PC-3 (cell line): ENCODE data around the gene NUP43. TPM values are rescaled to one million over a fixed set of nuclear protein-coding genes. Genes with fewer than 3 reads are reported as not detected.

ENCODE experiments used
- ATAC-seq: fragments of 200-7000 bp; cut with Tn5 transposase; 2 replicates; pipeline ENCODE4 v1.9.1; 2020; ENCODE audit warnings: mild to moderate bottlenecking, moderate library complexity
- BruUV-seq: library from RNA; stranded (reverse); fragments of 400-500 nt; replicated peaks from 2 replicates; lab custom pipeline; 2021; lab: Mats Ljungman, UMichigan
- CTCF ChIA-PET: fragments of 300-600 bp; sonication (Branson Sonifier 250); formaldehyde crosslinking; loops from one replicate; lab custom pipeline; 2022; ENCODE audit warnings: antibody characterized with exemption; lab: Charles Lee
- POLR2A ChIA-PET: fragments of 300-600 bp; sonication (Branson Sonifier 250); formaldehyde crosslinking; loops from one replicate; lab custom pipeline; 2022; ENCODE audit warnings: antibody characterized with exemption; ENCODE audit not compliant: unreplicated experiment; lab: Charles Lee
- DNase-seq: peaks from one replicate; pipeline ENCODE4 v3.0.0-alpha.2; 2015
- H2AFZ ChIP-seq: fragments of 300-600 bp; sonication (generic); 2 replicates; pipeline ENCODE4 v1.6.0; 2016; ENCODE audit warnings: antibody characterized with exemption, low read length
- H3F3A ChIP-seq: fragments of 300-600 bp; sonication (generic); one replicate; pipeline ENCODE4 v1.6.0; 2017; ENCODE audit warnings: antibody characterized with exemption, low read length, control low read depth, mild to moderate bottlenecking; ENCODE audit not compliant: unreplicated experiment
- H3K27ac ChIP-seq: fragments of 300-600 bp; sonication (generic); 2 replicates; pipeline ENCODE4 v1.5.1; 2016; ENCODE audit warnings: mild to moderate bottlenecking, low read length
- H3K27me3 ChIP-seq: fragments of 300-600 bp; sonication (generic); 2 replicates; pipeline ENCODE4 v1.6.1; 2016; ENCODE audit warnings: low read length, mixed read lengths
- H3K36me3 ChIP-seq: fragments of 300-600 bp; sonication (generic); 2 replicates; pipeline ENCODE4 v1.6.1; 2016; ENCODE audit warnings: low read depth, mixed run types, low read length, mixed read lengths
- H3K4me1 ChIP-seq: fragments of 300-600 bp; sonication (generic); 2 replicates; pipeline ENCODE4 v1.5.1; 2016; ENCODE audit warnings: low read length; ENCODE audit not compliant: insufficient read depth
- H3K4me2 ChIP-seq: fragments of 300-600 bp; sonication (generic); 2 replicates; pipeline ENCODE4 v1.6.0; 2016; ENCODE audit warnings: low read length
- H3K4me3 ChIP-seq: fragments of 300-600 bp; sonication (generic); 2 replicates; pipeline ENCODE4 v1.5.1; 2016; ENCODE audit warnings: mild to moderate bottlenecking, low read length, mixed read lengths
- H3K79me2 ChIP-seq: fragments of 300-600 bp; sonication (generic); 2 replicates; pipeline ENCODE4 v1.6.1; 2017; ENCODE audit warnings: low read length, mixed read lengths
- H3K9ac ChIP-seq: fragments of 300-600 bp; sonication (generic); 2 replicates; pipeline ENCODE4 v1.6.0; 2016; ENCODE audit warnings: mild to moderate bottlenecking, low read length
- H3K9me2 ChIP-seq: fragments of 300-600 bp; sonication (generic); replicated peaks from 2 replicates; pipeline ENCODE4 v1.6.1; 2016; ENCODE audit warnings: mixed run types, low read length, mixed read lengths
- H3K9me3 ChIP-seq: fragments of 300-600 bp; sonication (generic); 2 replicates; pipeline ENCODE4 v1.6.1; 2016; ENCODE audit warnings: low read length, mixed read lengths
- H4K20me1 ChIP-seq: fragments of 300-600 bp; sonication (generic); 2 replicates; pipeline ENCODE4 v1.6.1; 2016; ENCODE audit warnings: low read length, mixed read lengths
- CTCF ChIP-seq: fragments of 300-600 bp; sonication (generic); conservative IDR thresholded peaks from 2 replicates; pipeline ENCODE4 v1.5.1; 2017; ENCODE audit warnings: antibody characterized with exemption, low read depth, mild to moderate bottlenecking, low read length
- EZH2 ChIP-seq: fragments of 300-600 bp; sonication (generic); IDR thresholded peaks from one replicate; pipeline ENCODE4 v1.6.1; 2017; ENCODE audit warnings: antibody characterized with exemption, mild to moderate bottlenecking, low read length; ENCODE audit not compliant: unreplicated experiment
- EZH2phosphoT487 ChIP-seq: fragments of 300-600 bp; sonication (generic); IDR thresholded peaks from 2 replicates; pipeline ENCODE4 v1.6.1; 2018; ENCODE audit warnings: mild to moderate bottlenecking, antibody characterized with exemption, low read length, borderline replicate concordance
- intact Hi-C: fragments of 100-400 bp; cut with micrococcal nuclease; formaldehyde crosslinking; loops from 2 replicates; pipeline ENCODE4 v1.9.0; 2023
- total RNA-seq: library from RNA; depleted of rRNA; stranded (reverse); fragments of >200 nt; gene quantifications from 2 replicates; pipeline ENCODE4 v1.2.3, GENCODE V29; 2014; rRNA removed

The NUP43 gene
- total RNA-seq, 1 experiment from 2014 or later: 25.5 TPM

- DNase-seq: no peak
- no peak for TF ChIP-seq EZH2phosphoT487
- TF ChIP-seq EZH2: no peak
- TF ChIP-seq CTCF: no peak
- no peaks in the 10 kb centered on the region for H4K20me1 ChIP-seq
- no peaks in the 10 kb centered on the region for H3K9me2 ChIP-seq
- H3K27me3 ChIP-seq: no peaks in the 10 kb centered on the region
- H3K79me2 ChIP-seq: 0 out of 2 replicates have a peak, but pooled peaks cover 4% of the 10 kb centered on the region
- H3K9me3 ChIP-seq: no peaks in the 10 kb centered on the region
- ChIA-PET POLR2A (no interaction called here), CTCF (no interaction called here)
- BruUV-seq: no TSS peak
- no peak overlapping the region for H3K27ac ChIP-seq
- no peaks in the 10 kb centered on the region for H3K4me1 ChIP-seq
- peaks cover 15% of the 10 kb centered on the region for H3K36me3 ChIP-seq
- H3K4me2 ChIP-seq: no peak overlapping the region
- H3F3A ChIP-seq: no peaks in the 10 kb centered on the region
- intact Hi-C loops: no loop called here
- H3K9ac ChIP-seq: no peak overlapping the region
- no peak overlapping the region for H3K4me3 ChIP-seq
- ATAC-seq: no peak
- no peak overlapping the region for H2AFZ ChIP-seq
These were observed 65.1 kb downstream of the NUP43 start for GRCh38 chr6:149681209-149681608.

- Histone ChIP-seq H3K27me3 (no peaks in the 10 kb centered on the region), H3K4me2 (no peak overlapping the region), H3K27ac (no peak overlapping the region), H3K9ac (no peak overlapping the region), H4K20me1 (no peaks in the 10 kb centered on the region), H3K4me3 (no peak overlapping the region), H3K36me3 (peaks cover 15% of the 10 kb centered on the region), H3K79me2 (0 out of 2 replicates have a peak, but pooled peaks cover 4% of the 10 kb centered on the region), H3F3A (no peaks in the 10 kb centered on the region), H3K4me1 (no peaks in the 10 kb centered on the region), H3K9me3 (no peaks in the 10 kb centered on the region), H3K9me2 (no peaks in the 10 kb centered on the region), H2AFZ (no peak overlapping the region)
- ChIA-PET CTCF (no interaction called here), POLR2A (no interaction called here)
- ATAC-seq (no peak), DNase-seq (no peak)
- TF ChIP-seq CTCF: no peak
- BruUV-seq: no TSS peak
- intact Hi-C loops: no loop called here
These were observed 65.8 kb downstream of the NUP43 start for GRCh38 chr6:149680503-149680902.

Other genes with a start within 250 kb of the NUP43 start
- gene PPIL4, start 200.5 kb downstream of the NUP43 start, total RNA-seq: 11.1 and 12.8 TPM in 2 replicates
- gene GINM1, start 180.2 kb downstream of the NUP43 start, total RNA-seq: 15.0 and 19.2 TPM in 2 replicates
- 11.4 and 18.1 TPM in 2 replicates for gene KATNA1, start 97.8 kb downstream of the NUP43 start, total RNA-seq
- gene LATS1, start 28.4 kb downstream of the NUP43 start, total RNA-seq: 9.2 and 9.7 TPM in 2 replicates
- 122 and 158 TPM in 2 replicates for gene PCMT1, start 3.2 kb upstream of the NUP43 start, total RNA-seq
- 32.0 and 39.9 TPM in 2 replicates for gene LRP11, start 117.8 kb upstream of the NUP43 start, total RNA-seq
- gene RAET1E, start 151.6 kb upstream of the NUP43 start, total RNA-seq: 0.40 and 1.7 TPM in 2 replicates
- 1.5 and 2.0 TPM in 2 replicates for gene RAET1G, start 176.6 kb upstream of the NUP43 start, total RNA-seq
- 5.8 and 8.1 TPM in 2 replicates for gene ULBP2, start 195.5 kb upstream of the NUP43 start, total RNA-seq
- gene ULBP1, start 217.4 kb upstream of the NUP43 start, total RNA-seq: 0.86 and 0.87 TPM in 2 replicates